ENCODE data around the gene SRGAP2C. TPM values are rescaled to one million over a fixed set of nuclear protein-coding genes. Genes with fewer than 3 reads are reported as not detected.
"Not testable (repeated sequence)": the region's sequence is repeated elsewhere in the genome, so short reads cannot be mapped to it uniquely, and the experiment has no call there.

The SRGAP2C gene
- total RNA-seq, 1 experiment from 2014 or later, result 13.9 TPM

DNA sequence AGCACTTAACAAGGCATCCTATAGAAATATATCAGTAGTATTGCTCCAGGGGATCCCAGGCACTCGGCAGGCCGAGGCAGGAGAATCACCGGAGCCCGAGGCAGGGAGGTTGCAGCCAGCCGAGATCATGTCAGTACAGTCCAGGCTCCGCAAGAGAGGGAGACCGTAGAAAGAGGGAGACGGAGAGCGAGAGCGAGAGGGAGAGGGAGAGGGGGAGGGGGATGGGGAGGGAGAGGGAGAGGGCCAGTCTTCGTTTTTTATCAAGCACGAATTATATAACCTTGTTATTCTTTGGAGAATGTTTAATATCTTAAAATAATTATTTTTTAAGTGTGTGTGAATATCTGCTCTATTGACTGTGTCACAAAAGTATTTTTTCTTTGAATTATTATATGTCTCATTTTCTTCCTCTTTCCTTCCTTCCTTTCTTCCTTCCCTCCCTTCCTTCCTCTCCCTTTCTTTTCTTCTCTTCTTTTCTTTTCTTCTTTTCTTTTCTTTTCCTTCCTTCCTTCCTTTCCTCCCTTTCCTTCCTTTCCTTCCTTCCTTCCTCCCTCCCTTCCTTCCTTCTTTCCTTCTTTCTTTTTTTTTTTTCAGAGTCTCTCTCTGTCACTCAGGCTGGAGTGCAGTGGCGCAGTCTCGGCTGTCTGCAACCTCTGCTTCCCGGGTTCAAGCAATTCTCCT lies 233.7 kb downstream of the SRGAP2C start:
- DNase-seq (ENCODE audit: low read depth), result no peak

DNA sequence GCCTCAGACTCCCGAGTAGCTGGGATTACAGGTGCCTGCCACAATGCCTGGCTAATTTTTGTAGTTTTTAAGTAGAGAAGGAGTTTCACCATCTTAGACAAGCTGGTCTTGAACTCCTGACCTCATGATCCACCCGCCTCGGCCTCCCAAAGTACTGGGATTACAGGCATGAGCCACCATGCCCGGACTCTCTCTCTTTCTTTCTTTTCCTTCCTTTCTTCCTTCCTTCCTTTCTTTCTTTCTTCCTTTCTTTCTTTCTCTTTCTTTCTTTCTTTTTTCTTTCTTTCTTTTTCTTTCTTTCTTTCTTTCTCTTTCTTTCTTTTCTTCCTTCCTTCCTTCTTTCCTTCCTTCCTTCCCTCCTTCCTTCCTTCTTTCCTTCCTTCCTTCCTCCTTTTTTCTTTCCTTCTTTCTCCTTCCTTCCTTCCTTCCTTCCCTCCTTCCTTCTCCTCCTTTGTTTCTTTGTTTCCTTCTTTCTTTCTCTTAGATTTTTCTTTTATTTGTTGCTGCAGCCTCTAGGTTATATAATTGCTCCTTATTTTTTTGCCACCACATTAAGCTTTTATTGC lies 234.4 kb downstream of the SRGAP2C start:
- DNase-seq (ENCODE audit: low read depth), result not testable (repeated sequence)

DNA sequence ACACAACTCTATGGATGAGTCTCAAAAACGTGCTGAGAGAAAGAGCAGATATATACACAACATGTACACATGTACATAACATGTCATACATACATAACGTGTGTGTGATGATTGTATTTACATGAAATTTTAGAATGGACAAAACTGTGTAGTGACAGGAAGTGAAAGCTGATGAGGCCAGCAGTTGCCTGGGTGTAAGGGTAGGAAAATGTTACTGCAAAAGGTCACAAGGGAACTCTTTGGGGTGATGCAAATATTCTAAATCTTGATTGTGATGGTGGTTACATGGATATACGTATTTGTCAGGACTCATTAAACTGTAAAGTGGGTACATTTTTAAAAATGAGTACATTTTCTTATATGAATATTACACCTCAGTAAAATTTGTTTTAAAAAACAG lies 236.7 kb downstream of the SRGAP2C start:
- DNase-seq (ENCODE audit: low read depth), result not testable (repeated sequence)

DNA sequence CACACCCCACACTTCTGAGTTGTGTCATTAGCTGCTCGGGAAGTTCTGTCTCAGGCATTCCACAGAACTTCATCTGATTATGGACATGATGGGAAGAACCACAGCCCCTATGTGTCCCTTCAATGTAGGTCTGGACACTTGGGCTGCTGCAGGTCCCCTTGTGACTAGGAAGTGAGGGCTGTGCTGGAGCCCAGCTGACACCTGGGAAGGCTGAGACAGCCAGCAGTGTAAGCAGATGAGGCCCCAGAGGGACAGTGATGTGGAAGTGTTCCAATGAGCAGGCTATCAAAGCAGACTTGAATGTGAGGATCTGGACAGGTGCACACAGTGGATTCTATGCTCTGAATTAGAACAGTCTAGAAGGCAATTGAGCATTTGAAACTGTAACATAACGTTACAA lies 239.2 kb downstream of the SRGAP2C start:
- not testable (repeated sequence) for DNase-seq (ENCODE audit: low read depth)

DNA sequence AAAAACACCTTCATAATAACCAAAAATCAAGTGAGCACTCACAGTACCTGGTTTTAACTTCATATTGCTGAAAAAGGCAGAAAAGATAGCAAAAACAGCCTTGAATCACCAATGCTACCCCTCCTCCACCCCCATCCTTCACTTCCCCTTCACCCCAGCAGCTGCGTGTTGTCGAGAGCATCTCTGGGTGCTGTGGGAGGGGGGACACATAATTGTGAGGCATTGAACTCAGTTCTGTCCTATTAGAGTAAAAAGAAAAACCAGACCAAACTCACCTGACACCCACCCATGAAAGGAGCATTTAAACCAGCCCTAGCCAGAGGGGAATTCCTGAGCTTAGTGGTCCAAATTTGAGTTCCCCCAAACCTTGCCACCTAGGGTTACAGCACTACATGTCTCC lies 248.7 kb downstream of the SRGAP2C start:
- DNase-seq (ENCODE audit: low read depth), result not testable (repeated sequence)

DNA sequence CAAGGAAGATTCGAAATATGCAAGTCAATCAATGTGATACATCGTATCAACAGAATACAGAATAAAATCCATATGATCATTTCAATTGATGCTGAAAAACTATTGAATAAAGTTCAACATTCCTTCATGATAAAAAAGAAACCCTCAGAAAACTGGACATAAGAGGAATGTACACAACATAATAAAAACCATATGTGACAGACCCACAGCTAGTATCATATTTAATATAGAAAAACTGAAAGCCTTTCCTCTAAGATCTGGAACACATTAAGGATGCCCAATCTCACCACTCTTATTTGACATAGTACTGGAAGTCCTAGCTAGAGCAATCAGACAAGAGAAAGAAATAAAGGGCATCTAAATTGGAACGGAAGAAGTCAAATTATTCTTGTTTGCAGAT lies 254.1 kb downstream of the SRGAP2C start:
- not testable (repeated sequence) for DNase-seq (ENCODE audit: low read depth)

DNA sequence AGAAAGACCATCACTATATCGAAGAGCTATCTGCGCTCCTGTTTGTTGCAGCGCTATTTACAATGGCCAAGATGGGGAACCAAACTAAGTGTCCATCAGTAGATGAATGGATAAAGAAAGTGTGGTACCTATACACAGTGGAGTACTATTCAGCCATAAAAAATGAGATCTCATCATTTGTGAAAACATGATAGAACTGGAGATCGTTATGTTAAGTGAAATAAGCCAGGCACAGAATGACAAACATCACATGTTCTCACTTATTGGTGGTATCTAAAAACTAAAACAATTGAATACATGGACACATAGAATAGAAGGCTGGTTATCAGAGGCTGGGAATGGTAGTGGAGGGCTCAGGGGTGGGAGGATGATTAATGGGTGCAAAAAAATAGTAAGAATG lies 256.2 kb downstream of the SRGAP2C start:
- no peak for DNase-seq (ENCODE audit: low read depth)

Other genes starting within 250 kb of the SRGAP2C start
- 20.6 and 23.1 TPM in 2 replicates for gene FAM72B, start 635 bp upstream of the SRGAP2C start, total RNA-seq (2014; rRNA removed; shearing (Covaris generic))